ENCODE data around the gene PEX7.
A peak's percentile ranks its signal among the peaks of the same experiment; 100 is the strongest.
"Not testable (repeated sequence)": the region's sequence is repeated elsewhere in the genome, so short reads cannot be mapped to it uniquely, and the experiment has no call there.

The PEX7 gene

GRCh38 chr6:136790411-136791295, 31.7 kb upstream of the PEX7 start:
- no peak for DNase-seq

GRCh38 chr6:136791296-136792094, 30.9 kb upstream of the PEX7 start:
- peak; percentile 69 to 84 for DNase-seq

GRCh38 chr6:136792095-136792409, 30.3 kb upstream of the PEX7 start:
- peak in 1 of 2 donors; percentile 11 for DNase-seq

GRCh38 chr6:136792410-136793262, 29.8 kb upstream of the PEX7 start, which contains the start of gene MAP3K5:
Gene MAP3K5 (minus strand): TSS chr6:136792477. CDS start chr6:136792157, 320 bp downstream.
- DNase-seq: peak; percentile 92 to 96

DNA sequence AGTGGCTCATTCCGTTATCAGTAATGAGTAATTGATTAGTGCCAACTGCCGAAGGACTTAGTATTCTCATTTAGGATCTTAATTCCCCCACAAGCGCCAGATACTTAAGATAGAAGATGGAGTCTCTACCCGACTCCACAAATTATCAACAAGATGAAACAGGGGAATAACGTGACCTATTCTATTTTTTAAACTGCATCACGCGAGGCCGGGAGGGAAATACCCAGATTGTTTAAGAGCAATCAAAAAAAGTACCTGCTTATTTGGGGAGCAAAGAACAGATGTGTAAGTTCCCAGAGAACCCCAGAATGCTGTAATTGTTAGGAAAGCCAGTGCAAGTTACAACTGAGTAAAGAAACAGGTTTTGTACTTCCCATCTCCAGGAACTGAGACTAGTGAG, 29.0 kb upstream of the PEX7 start:
- DNase-seq: no peak

GRCh38 chr6:136795386-136795785, 27.0 kb upstream of the PEX7 start:
- DNase-seq: peak; percentile 58 to 74

- no peak for DNase-seq
Measured at GRCh38 chr6:136795996-136796395, 26.4 kb upstream of the PEX7 start.

GRCh38 chr6:136798044-136798443, 24.3 kb upstream of the PEX7 start:
- DNase-seq: no peak

GRCh38 chr6:136801581-136801980, 20.8 kb upstream of the PEX7 start:
- no peak for DNase-seq

- peak; percentile 38 to 50 for DNase-seq
Measured at GRCh38 chr6:136803608-136804007, 18.8 kb upstream of the PEX7 start.

DNA sequence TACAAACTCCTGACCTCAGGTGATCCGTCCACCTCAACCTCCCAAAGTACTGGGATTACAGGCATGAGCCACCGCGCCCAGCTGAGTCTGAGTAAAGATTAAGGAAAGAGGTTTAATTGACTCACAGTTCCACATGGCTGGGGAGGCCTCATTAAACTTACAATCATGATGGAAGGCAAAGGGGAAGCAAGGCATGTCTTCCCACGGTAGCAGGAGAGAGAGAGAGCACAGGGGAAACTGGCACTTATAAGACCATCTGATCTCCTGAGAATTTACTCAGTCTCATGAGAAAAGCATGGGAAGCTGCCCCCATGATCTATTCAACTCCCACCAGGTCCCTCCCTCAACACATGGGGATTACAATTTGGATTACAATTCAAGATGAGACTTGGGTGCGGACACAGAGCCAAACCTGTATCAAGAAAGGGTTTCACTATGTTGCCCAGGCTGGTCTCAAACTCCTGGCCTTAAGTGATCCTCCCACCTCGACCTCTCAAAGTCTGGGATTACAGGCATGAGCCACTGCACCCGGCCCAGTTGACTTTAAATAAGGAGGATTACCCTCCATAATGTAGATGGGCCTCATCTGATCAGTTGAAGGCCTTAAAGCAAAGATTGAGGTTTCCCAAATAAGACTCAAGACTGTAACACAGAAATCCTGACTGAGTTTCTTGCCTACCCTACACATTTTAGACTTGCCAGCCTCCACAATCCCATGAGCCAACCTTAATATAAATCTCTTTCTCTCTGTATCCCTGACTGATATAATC, 13.1 kb upstream of the PEX7 start:
- peak; percentile 6 to 44 for DNase-seq

GRCh38 chr6:136811272-136811671, 11.1 kb upstream of the PEX7 start:
- DNase-seq: no peak

- DNase-seq: no peak
Measured at GRCh38 chr6:136812174-136812573, 10.2 kb upstream of the PEX7 start.

DNA sequence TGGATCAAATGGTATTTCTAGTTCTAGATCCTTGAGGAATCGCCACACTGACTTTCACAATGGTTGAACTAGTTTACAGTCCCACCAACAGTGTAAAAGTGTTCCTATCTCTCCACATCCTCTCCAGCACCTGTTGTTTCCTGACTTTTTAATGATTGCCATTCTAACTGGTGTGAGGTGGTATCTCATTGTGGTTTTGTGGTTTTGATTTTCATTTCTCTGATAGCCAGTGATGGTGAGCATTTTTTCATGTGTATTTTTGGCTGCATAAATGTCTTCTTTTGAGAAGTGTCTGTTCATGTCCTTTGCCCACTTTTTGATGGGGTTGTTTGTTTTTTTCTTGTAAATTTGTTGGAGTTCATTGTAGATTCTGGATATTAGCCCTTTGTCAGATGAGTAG, 6.8 kb upstream of the PEX7 start:
- DNase-seq: not testable (repeated sequence)

- DNase-seq: no peak
Measured at GRCh38 chr6:136816656-136817055, 5.7 kb upstream of the PEX7 start.

DNA sequence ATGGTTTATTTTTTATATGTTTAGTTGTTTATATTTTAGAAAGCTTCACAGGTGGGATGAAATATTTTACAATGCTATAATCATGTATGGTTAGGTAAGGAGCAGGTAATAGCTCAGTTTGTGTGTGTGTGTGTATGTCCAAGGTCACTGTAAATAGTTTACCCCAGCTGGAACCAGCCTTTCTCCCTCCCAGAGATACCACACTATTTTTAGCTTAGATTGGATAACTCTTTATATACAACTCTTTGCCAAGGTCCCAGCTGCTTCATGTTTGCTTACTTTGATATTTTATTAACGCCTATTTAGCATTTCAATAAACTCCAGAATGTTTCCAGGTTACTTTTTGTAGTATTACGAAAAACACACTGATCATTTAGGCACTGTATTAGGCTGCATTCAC, 1.8 kb upstream of the PEX7 start:
- no peak for DNase-seq

DNA sequence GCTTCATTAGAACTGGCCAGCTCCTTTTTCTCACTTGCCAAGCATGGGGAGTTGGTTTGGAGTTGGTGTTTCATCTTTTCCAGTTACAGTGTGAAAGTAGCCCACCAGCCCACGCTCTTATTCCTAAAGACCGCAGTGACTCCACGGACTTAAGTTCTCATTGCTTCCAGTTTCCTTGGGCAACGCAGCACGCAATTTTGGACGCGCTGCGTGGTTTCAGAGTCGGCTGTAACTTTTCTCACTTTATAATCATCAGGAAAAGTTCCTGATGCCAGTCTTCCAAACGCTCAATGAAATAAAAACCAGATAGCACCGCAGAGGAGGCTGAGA, 381 bp upstream of the PEX7 start:
- DNase-seq: peak; percentile 51 to 68

GRCh38 chr6:136823128-136823660, 802 bp downstream of the PEX7 start:
- DNase-seq: no peak

DNA sequence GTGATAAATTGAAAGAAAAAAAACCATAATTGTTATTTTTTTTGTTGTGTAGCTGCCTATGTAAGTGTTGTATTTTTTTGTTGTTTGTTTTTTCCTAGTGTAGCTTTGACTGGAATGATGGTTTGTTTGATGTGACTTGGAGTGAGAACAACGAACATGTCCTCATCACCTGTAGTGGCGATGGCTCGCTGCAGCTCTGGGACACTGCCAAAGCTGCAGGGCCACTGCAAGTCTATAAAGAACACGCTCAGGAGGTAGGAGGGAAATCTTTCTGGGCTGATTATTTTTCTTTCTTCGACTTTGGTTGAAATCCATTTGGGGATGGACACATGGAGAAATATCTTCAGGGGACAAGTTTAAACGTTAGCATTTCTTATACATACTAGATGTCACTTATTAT, 3.8 kb downstream of the PEX7 start:
- DNase-seq: no peak

DNA sequence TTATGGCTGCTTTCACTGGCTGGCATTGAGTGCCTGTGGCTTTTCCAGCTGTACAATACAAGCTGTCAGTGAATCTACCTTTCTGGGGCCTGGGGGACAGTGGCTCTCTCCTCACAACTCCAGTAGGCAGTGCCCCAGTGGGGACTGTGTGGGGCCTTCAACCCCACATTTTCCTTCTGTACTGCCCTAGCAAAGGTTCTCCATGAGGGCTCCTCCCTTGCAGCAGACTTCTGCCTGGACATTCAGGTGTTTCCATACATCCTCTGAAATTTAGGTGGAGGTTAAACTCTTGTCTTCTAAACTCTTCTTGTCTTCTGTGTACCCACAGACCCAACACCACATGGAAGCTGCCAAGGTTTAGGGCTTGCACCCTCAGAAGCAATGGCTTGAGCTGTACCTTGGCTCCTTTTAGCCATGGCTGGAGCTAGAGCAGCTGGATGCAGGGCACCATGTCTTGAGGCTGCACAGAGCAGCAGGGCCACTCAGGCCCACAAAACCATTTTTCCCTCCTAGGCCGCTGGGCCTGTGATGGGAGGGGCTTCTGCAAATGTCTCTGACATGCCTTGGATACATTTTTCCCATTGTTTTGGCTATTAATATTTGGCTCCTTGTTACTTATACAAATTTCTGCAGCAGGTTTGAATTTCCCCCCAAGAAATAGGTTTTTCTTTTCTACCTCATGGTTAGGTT, 9.6 kb downstream of the PEX7 start:
- DNase-seq: no peak

GRCh38 chr6:136840276-136841001, 18.0 kb downstream of the PEX7 start:
- DNase-seq: no peak
